GM18873 (cell line): ENCODE measurements around the gene PLA2G4A.
"Not testable (repeated sequence)": the region's sequence is repeated elsewhere in the genome, so short reads cannot be mapped to it uniquely, and the experiment has no call there.

Source experiments
- ATAC-seq: cut with Tn5 transposase; IDR thresholded peaks from one replicate; pipeline ENCODE4 v1.9.1; 2021; ENCODE audit warnings: mild to moderate bottlenecking, moderate library complexity, moderate number of reproducible peaks; ENCODE audit not compliant: unreplicated experiment, low FRiP score

PLA2G4A gene

GRCh38 chr1:186904361-186904760 lies 75.6 kb downstream of the PLA2G4A start:
- ATAC-seq = no peak

DNA sequence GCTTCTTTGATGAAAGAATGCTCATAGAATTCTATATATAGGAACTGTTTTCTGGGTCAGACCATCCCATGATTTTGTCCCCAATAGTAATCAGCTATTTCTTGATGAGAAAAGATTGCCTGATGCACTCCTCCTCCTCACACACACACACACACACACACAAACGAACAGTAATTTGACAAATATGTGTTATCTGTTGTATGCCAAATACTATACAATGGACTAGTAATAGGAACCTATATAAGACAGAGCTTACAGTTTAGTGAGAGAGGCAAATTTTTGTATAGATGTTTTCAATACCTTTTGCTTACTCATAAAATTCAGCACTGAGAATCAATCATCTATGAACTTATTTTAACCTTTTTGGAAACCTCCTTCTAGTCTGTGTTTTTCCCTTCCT lies 76.8 kb downstream of the PLA2G4A start:
- no peak for ATAC-seq

GRCh38 chr1:186915555-186915954 lies 86.8 kb downstream of the PLA2G4A start:
- ATAC-seq = no peak

GRCh38 chr1:186917106-186917786 lies 88.5 kb downstream of the PLA2G4A start:
- not testable (repeated sequence) for ATAC-seq

GRCh38 chr1:186921386-186921785 lies 92.6 kb downstream of the PLA2G4A start:
- not testable (repeated sequence) for ATAC-seq

- ATAC-seq = not testable (repeated sequence)
Observed at GRCh38 chr1:186922814-186923213, 94.1 kb downstream of the PLA2G4A start.

DNA sequence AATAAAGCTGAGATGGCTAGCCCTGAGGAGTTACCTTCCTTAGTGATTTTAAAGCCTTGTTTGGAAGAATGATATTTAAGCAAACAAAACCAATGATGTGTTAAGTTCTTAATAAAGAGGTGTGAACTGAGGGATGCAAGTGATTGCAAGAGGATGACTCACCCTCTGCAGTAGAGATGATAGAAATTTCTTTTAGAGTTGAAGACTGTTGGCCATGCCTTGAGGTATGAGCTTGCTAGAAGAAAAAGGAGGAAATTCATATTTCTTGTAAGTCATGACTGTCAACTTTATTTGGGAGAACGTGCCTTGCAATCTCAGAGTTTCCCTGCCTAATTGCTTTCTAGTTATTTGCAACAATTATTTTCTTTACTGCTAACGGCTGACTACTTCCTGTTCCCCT lies 94.7 kb downstream of the PLA2G4A start:
- ATAC-seq = no peak

DNA sequence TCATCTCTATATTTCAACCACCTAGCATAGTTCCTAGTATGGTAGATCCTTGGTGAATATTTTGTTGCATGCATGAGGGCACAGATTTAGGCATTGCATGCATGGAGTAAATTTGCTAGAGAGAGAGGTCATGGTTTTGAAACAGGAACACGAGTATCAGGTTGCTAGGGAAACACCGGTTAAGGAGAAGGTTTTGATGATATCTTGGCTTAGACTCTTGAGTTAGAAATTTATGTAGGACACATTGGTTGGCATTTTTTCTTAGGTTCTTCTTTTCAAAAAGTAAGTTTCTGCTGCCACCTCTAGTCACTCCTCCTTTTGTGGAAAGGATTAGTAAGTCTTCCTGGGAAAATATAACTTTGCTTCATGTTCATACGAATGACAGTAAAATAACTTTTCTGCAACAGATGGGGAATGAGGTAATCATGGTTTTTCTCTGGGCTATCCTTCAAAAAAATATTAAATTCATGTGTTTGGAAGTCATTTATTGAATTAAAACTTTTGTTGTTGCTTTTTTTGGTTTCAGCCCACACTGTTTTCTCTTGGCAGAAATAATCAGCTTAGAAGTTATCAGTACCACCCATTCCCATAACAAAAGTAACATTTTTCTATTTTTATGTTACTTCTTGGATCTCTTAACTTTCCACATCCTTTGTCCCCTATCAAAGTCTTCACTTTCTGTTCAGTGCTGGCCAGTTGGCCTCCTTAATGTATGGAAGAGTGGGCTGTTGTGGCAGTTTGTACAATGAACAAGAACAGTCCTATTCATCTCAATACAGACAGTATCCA lies 97.3 kb downstream of the PLA2G4A start:
- ATAC-seq = no peak

GRCh38 chr1:186927884-186928283 lies 99.1 kb downstream of the PLA2G4A start:
- ATAC-seq = no peak

DNA sequence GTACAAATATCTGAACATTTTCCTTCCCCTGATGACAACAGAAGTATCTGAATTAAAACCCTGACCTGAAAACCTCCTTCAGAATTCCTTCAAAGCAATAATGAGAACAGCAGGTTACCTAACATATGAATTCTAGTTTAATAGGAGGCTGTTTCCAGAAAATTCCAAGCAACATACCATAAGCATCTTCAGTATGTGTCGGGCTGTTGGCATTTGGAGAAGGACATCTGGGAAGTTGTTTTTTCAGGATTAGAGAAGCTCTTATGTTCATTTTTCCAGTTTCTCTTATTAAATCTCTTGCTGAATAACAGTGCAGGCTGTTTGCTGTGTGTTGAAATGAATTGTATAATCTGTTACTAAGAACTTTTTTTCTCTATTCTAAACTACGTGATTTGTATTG lies 101.5 kb downstream of the PLA2G4A start:
- no peak for ATAC-seq

GRCh38 chr1:186937016-186937670 lies 108.4 kb downstream of the PLA2G4A start:
- ATAC-seq = no peak

DNA sequence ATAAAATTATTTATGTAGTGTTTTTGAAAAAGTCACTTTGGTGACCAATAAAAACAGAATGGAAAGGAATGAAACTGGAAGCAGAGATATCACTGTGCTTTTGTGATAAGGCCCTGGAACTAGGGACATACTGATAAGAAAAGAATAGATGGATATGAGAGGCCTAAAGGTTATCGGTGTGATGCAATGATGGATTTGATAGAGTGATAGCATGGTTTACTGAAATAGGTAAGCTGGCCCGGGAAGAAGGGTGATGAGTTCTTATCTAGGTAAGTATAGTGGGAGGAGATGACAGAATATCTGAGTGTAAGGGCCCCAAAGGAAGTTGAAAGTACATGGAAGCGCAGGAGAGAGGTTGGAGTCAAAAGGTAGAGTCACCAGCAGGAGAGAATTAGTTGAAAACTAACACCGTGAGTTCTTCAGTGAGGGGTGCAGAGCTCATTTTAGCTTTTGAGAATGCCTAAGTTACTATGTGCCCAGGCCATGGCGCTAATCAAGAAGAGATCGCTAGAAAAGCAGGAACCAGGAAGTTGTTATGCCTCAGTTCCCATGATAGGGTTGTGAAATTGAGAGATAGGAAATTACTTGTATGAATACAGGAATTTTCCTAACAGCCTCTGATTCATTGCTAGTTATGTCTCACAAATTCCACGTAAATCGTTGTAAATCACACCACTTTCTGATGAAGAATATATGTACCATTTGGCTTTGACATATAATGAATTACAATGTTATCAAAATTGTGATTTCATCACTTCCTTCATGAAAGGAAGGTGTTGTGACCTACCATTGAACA lies 115.3 kb downstream of the PLA2G4A start:
- ATAC-seq = no peak

GRCh38 chr1:186945146-186945545 lies 116.4 kb downstream of the PLA2G4A start:
- ATAC-seq = no peak

GRCh38 chr1:186948535-186948934 lies 119.8 kb downstream of the PLA2G4A start:
- no peak for ATAC-seq

GRCh38 chr1:186949173-186949572 lies 120.4 kb downstream of the PLA2G4A start:
- no peak for ATAC-seq

- ATAC-seq = no peak
Observed at GRCh38 chr1:186950547-186950946, 121.8 kb downstream of the PLA2G4A start.

- no peak for ATAC-seq
Observed at GRCh38 chr1:186953876-186954275, 125.1 kb downstream of the PLA2G4A start.

DNA sequence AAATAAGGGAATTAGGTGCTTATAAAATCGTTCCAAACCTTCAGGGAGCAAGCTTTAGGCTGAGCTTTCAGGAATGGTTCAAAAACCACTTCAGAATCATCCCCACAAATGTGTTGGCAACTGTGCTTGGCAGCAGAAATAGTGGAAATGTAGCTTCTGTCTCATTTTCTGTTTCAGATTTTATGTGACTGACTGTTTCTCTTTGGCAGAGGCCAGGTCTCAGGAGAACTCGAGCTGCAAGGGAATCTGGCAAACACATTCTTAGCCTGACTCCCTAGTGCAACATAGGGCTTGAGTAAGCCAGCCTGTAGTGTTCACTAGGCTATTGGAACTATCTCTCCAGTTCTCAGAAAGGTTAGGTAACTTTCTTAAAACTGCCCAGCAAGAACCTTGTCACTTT lies 128.6 kb downstream of the PLA2G4A start:
- no peak for ATAC-seq

GRCh38 chr1:186958520-186958919 lies 129.8 kb downstream of the PLA2G4A start:
- ATAC-seq = no peak

DNA sequence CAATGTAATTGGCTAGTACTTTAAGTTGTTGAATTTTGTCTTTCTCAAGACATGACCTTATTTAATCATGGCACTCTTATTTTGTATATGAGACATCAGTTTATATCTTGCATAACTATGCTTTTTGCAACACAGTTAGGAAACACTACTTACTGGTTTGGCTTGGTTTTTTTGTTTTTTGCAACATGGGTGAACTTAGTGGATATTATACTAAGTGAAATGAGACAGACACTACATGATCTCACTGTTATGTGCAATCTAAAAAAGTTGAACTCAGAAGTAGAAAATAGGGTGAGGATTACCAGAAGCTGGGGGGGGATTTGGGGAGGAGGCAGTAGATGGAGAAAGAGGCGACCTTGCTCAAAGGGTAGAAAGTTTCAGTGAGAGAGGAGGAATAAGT lies 132.1 kb downstream of the PLA2G4A start:
- no peak for ATAC-seq

- ATAC-seq = no peak
Observed at GRCh38 chr1:186965847-186966246, 137.1 kb downstream of the PLA2G4A start.
